ENCODE measurements around the gene LSM14B.

LSM14B gene

GRCh38 chr20:62167474-62167873 is 45.2 kb downstream of the LSM14B start:
- Histone ChIP-seq H3K4me2 (ENCODE audit: insufficient read depth, low read length) (no peak overlapping the region), H3K27ac (ENCODE audit: low read length) (no peak overlapping the region), H3K36me3 (ENCODE audit: insufficient read depth, low read length) (peaks cover 70% of the 10 kb centered on the region), H2AFZ (ENCODE audit: low read depth, low read length) (no peak overlapping the region), H3K4me3 (ENCODE audit: low read depth in 1 of 2, low read length in 2 of 2) (no peak overlapping the region), H3K4me1 (ENCODE audit: insufficient read depth, low read length) (no peaks in the 10 kb centered on the region), H3K9me3 (ENCODE audit: insufficient read depth, low read length, severe bottlenecking) (no peaks in the 10 kb centered on the region), H4K20me1 (ENCODE audit: insufficient read depth, low read length) (peaks cover 15% of the 10 kb centered on the region; the same call in 1 of the 2 replicates), H3K27me3 (ENCODE audit: insufficient read depth, low read length, poor library complexity) (no peaks in the 10 kb centered on the region), H3K9ac (ENCODE audit: low read depth, low read length) (no peak overlapping the region), H3K79me2 (ENCODE audit: insufficient read depth, low read length) (no peaks in the 10 kb centered on the region)
- ATAC-seq (ENCODE audit: insufficient read depth, low read depth) (no peak), DNase-seq (no peak)
- TF ChIP-seq EZH2 (IDR thresholded peaks at IDR 0.05; ENCODE audit: borderline replicate concordance, low read depth, low read length, severe bottlenecking) (no peak), CTCF (IDR thresholded peaks at IDR 0.05; ENCODE audit: borderline replicate concordance, extremely low read depth, low read length, poor library complexity, severe bottlenecking) (no peak)

GRCh38 chr20:62168061-62168460 is 45.8 kb downstream of the LSM14B start:
- Histone ChIP-seq H3K4me3 (ENCODE audit: low read depth in 1 of 2, low read length in 2 of 2) (no peak overlapping the region), H3K9ac (ENCODE audit: low read depth, low read length) (no peak overlapping the region), H4K20me1 (ENCODE audit: insufficient read depth, low read length) (peaks cover 10% of the 10 kb centered on the region; the same call in 1 of the 2 replicates), H3K36me3 (ENCODE audit: insufficient read depth, low read length) (peaks cover 70% of the 10 kb centered on the region), H3K4me2 (ENCODE audit: insufficient read depth, low read length) (no peak overlapping the region), H3K4me1 (ENCODE audit: insufficient read depth, low read length) (no peaks in the 10 kb centered on the region), H2AFZ (ENCODE audit: low read depth, low read length) (no peak overlapping the region), H3K27me3 (ENCODE audit: insufficient read depth, low read length, poor library complexity) (no peaks in the 10 kb centered on the region), H3K79me2 (ENCODE audit: insufficient read depth, low read length) (no peaks in the 10 kb centered on the region), H3K9me3 (ENCODE audit: insufficient read depth, low read length, severe bottlenecking) (no peaks in the 10 kb centered on the region), H3K27ac (ENCODE audit: low read length) (no peak overlapping the region)
- TF ChIP-seq CTCF (IDR thresholded peaks at IDR 0.05; ENCODE audit: borderline replicate concordance, extremely low read depth, low read length, poor library complexity, severe bottlenecking) (no peak), EZH2 (IDR thresholded peaks at IDR 0.05; ENCODE audit: borderline replicate concordance, low read depth, low read length, severe bottlenecking) (no peak)
- DNase-seq, result no peak
- no peak for ATAC-seq (ENCODE audit: insufficient read depth, low read depth)

- no peak for ATAC-seq (ENCODE audit: insufficient read depth, low read depth)
- TF ChIP-seq CTCF (IDR thresholded peaks at IDR 0.05; ENCODE audit: borderline replicate concordance, extremely low read depth, low read length, poor library complexity, severe bottlenecking) (no peak), EZH2 (IDR thresholded peaks at IDR 0.05; ENCODE audit: borderline replicate concordance, low read depth, low read length, severe bottlenecking) (no peak)
- peaks cover 10% of the 10 kb centered on the region; the same call in 1 of the 2 replicates for H4K20me1 ChIP-seq (ENCODE audit: insufficient read depth, low read length)
- H3K9ac ChIP-seq (ENCODE audit: low read depth, low read length), result no peak overlapping the region
- H3K27me3 ChIP-seq (ENCODE audit: insufficient read depth, low read length, poor library complexity), result no peaks in the 10 kb centered on the region
- H2AFZ ChIP-seq (ENCODE audit: low read depth, low read length), result no peak overlapping the region
- H3K4me1 ChIP-seq (ENCODE audit: insufficient read depth, low read length), result no peaks in the 10 kb centered on the region
- DNase-seq, result no peak
- H3K27ac ChIP-seq (ENCODE audit: low read length), result no peak overlapping the region
- no peaks in the 10 kb centered on the region for H3K79me2 ChIP-seq (ENCODE audit: insufficient read depth, low read length)
- H3K4me3 ChIP-seq (ENCODE audit: low read depth in 1 of 2, low read length in 2 of 2), result no peak overlapping the region
- no peaks in the 10 kb centered on the region for H3K9me3 ChIP-seq (ENCODE audit: insufficient read depth, low read length, severe bottlenecking)
- H3K36me3 ChIP-seq (ENCODE audit: insufficient read depth, low read length), result peaks cover 66% of the 10 kb centered on the region
- H3K4me2 ChIP-seq (ENCODE audit: insufficient read depth, low read length), result no peak overlapping the region
Observed at GRCh38 chr20:62168890-62169435, 46.7 kb downstream of the LSM14B start.
